Effector memory CD8-positive, alpha-beta T cell (primary cell): ENCODE measurements around the gene YIPF7.

Experiments
- ATAC-seq: fragments of 150-1000 bp; cut with Tn5 transposase; replicated peaks from 2 replicates; pipeline ENCODE4 v1.10.0; 2021; ENCODE audit warnings: mild to moderate bottlenecking, moderate library complexity
- DNase-seq, 3 experiments: peaks; one replicate each; pipeline ENCODE4 v3.0.0; 2021
- H3K27ac Mint-ChIP-seq, 2 donors: one replicate each; pipeline ENCODE4 v1.8.0; 2022; ENCODE audit warnings: mild to moderate bottlenecking in 2 of 2, mixed read lengths in 2 of 2, moderate library complexity in 2 of 2
- H3K27me3 Mint-ChIP-seq, 2 donors: one replicate each; pipeline ENCODE4 v1.8.0; 2022; ENCODE audit warnings: mixed read lengths in 2 of 2
- H3K36me3 Mint-ChIP-seq: one replicate; pipeline ENCODE4 v1.8.0; 2022; ENCODE audit warnings: mild to moderate bottlenecking, moderate library complexity, mixed read lengths; ENCODE audit not compliant: insufficient read depth
- H3K4me1 Mint-ChIP-seq, 2 donors: one replicate each; pipeline ENCODE4 v1.8.0; 2022; ENCODE audit warnings: low read depth in 2 of 2, mixed read lengths in 2 of 2
- H3K4me3 Mint-ChIP-seq, 2 donors: one replicate each; pipeline ENCODE4 v1.8.0; 2022; ENCODE audit warnings: mild to moderate bottlenecking in 2 of 2, mixed read lengths in 2 of 2, moderate library complexity in 2 of 2
- H3K9me3 Mint-ChIP-seq, 2 donors: one replicate each; pipeline ENCODE4 v1.8.0; 2022; ENCODE audit warnings: mixed read lengths in 2 of 2
- total RNA-seq, 9 experiments: gene quantifications; one replicate each; lab custom pipeline; 2026; lab: John Stamatoyannopoulos, UW

YIPF7 gene
- total RNA-seq: 0 to 0.21 (median 0.06) reads per million in 9 experiments

GRCh38 chr4:44651425-44651824 is at the start of gene YIPF7:
Gene YIPF7 (minus strand): TSS chr4:44651625. CDS start chr4:44650100, 1,525 bp downstream.
- DNase-seq (no peak), ATAC-seq (no peak)
- H3K4me3 Mint-ChIP-seq: no peak within 1 kb of the TSS
- no peaks in the 10 kb centered on the region for H3K4me1 Mint-ChIP-seq
- H3K27me3 Mint-ChIP-seq: peaks cover 9 to 16% of the 10 kb centered on the region in 2 donors
- no peak within 1 kb of the TSS for H3K27ac Mint-ChIP-seq
- no peaks in the 10 kb centered on the region for H3K9me3 Mint-ChIP-seq
- H3K36me3 Mint-ChIP-seq: no peaks in the 10 kb centered on the region

GRCh38 chr4:44701037-44701436 is 49.6 kb upstream of the YIPF7 start:
- Mint-ChIP-seq H3K4me3 (no peak overlapping the region), H3K36me3 (peaks cover 42% of the 10 kb centered on the region), H3K4me1 (peaks cover 2 to 4% of the 10 kb centered on the region in 2 donors), H3K9me3 (no peaks in the 10 kb centered on the region), H3K27me3 (no peaks in the 10 kb centered on the region), H3K27ac (peak overlapping the region; percentile 51 to 68)
- DNase-seq (no peak), ATAC-seq (no peak)

- Mint-ChIP-seq H3K27ac (peak overlapping the region in 1 of 2 donors; percentile 68), H3K4me3 (no peak overlapping the region), H3K9me3 (no peaks in the 10 kb centered on the region), H3K4me1 (peaks cover 2 to 4% of the 10 kb centered on the region in 2 donors), H3K27me3 (no peaks in the 10 kb centered on the region), H3K36me3 (peaks cover 45% of the 10 kb centered on the region)
- DNase-seq: no peak
- no peak for ATAC-seq
Measured at GRCh38 chr4:44700427-44700826, 49.0 kb upstream of the YIPF7 start.

GRCh38 chr4:44684648-44685047 is 33.2 kb upstream of the YIPF7 start:
- Mint-ChIP-seq H3K27ac (peak overlapping the region in 1 of 2 donors; percentile 61), H3K27me3 (no peaks in the 10 kb centered on the region), H3K36me3 (peaks cover 61% of the 10 kb centered on the region), H3K4me3 (no peak overlapping the region), H3K4me1 (peaks cover 4 to 18% of the 10 kb centered on the region in 2 donors), H3K9me3 (no peaks in the 10 kb centered on the region)
- no peak for DNase-seq
- ATAC-seq: no peak

- ATAC-seq (peak; percentile 2), DNase-seq (no peak)
- no peaks in the 10 kb centered on the region for H3K27me3 Mint-ChIP-seq
- peaks cover 10 to 17% of the 10 kb centered on the region in 2 donors for H3K4me1 Mint-ChIP-seq
- H3K27ac Mint-ChIP-seq: peak overlapping the region; percentile 98 to 99
- H3K36me3 Mint-ChIP-seq: peaks cover 22% of the 10 kb centered on the region
- peak overlapping the region; percentile 91 to 94 for H3K4me3 Mint-ChIP-seq
- no peaks in the 10 kb centered on the region for H3K9me3 Mint-ChIP-seq
Measured at GRCh38 chr4:44679060-44679459, 27.6 kb upstream of the YIPF7 start.

- peaks cover 10 to 17% of the 10 kb centered on the region in 2 donors for H3K4me1 Mint-ChIP-seq
- no peaks in the 10 kb centered on the region for H3K27me3 Mint-ChIP-seq
- H3K4me3 Mint-ChIP-seq: peak within 1 kb of the TSS; percentile 91 to 94
- peaks cover 20% of the 10 kb centered on the region for H3K36me3 Mint-ChIP-seq
- H3K27ac Mint-ChIP-seq: peak within 1 kb of the TSS; percentile 98 to 99
- H3K9me3 Mint-ChIP-seq: no peaks in the 10 kb centered on the region
- peak; percentile 90 for ATAC-seq
- peak; percentile 82 to 90 (median 85) for DNase-seq
Measured at GRCh38 chr4:44678094-44679041, 26.9 kb upstream of the YIPF7 start, which contains the start of gene GUF1. Gene GUF1 (plus strand): TSS chr4:44678420. CDS start chr4:44678623, 203 bp downstream.

- Mint-ChIP-seq H3K27ac (no peak overlapping the region), H3K4me1 (peaks cover 10 to 11% of the 10 kb centered on the region in 2 donors), H3K36me3 (peaks cover 10% of the 10 kb centered on the region), H3K4me3 (no peak overlapping the region), H3K9me3 (no peaks in the 10 kb centered on the region), H3K27me3 (peaks cover 5 to 20% of the 10 kb centered on the region in 2 donors)
- no peak for ATAC-seq
- no peak for DNase-seq
Measured at GRCh38 chr4:44675366-44675765, 23.9 kb upstream of the YIPF7 start.

- Mint-ChIP-seq H3K27ac (no peak overlapping the region), H3K4me3 (no peak overlapping the region), H3K4me1 (peaks cover 10% of the 10 kb centered on the region in 2 donors), H3K27me3 (peaks cover 11 to 29% of the 10 kb centered on the region in 2 donors), H3K36me3 (peaks cover 10% of the 10 kb centered on the region), H3K9me3 (no peaks in the 10 kb centered on the region)
- DNase-seq: no peak
- ATAC-seq: no peak
Measured at GRCh38 chr4:44674471-44674870, 23.0 kb upstream of the YIPF7 start.

GRCh38 chr4:44671636-44672035 is 20.2 kb upstream of the YIPF7 start:
- H3K27ac Mint-ChIP-seq: no peak overlapping the region
- DNase-seq (no peak), ATAC-seq (no peak)
- H3K36me3 Mint-ChIP-seq: no peaks in the 10 kb centered on the region
- no peak overlapping the region for H3K4me3 Mint-ChIP-seq
- H3K9me3 Mint-ChIP-seq: no peaks in the 10 kb centered on the region
- no peaks in the 10 kb centered on the region for H3K4me1 Mint-ChIP-seq
- peaks cover 31 to 48% of the 10 kb centered on the region in 2 donors for H3K27me3 Mint-ChIP-seq

GRCh38 chr4:44670506-44671199 is 19.2 kb upstream of the YIPF7 start:
- no peak overlapping the region for H3K27ac Mint-ChIP-seq
- no peaks in the 10 kb centered on the region for H3K36me3 Mint-ChIP-seq
- DNase-seq (no peak), ATAC-seq (no peak)
- H3K9me3 Mint-ChIP-seq: no peaks in the 10 kb centered on the region
- peaks cover 31 to 48% of the 10 kb centered on the region in 2 donors for H3K27me3 Mint-ChIP-seq
- no peak overlapping the region for H3K4me3 Mint-ChIP-seq
- H3K4me1 Mint-ChIP-seq: no peaks in the 10 kb centered on the region

- Mint-ChIP-seq H3K9me3 (no peaks in the 10 kb centered on the region), H3K27ac (no peak overlapping the region), H3K27me3 (peaks cover 31 to 48% of the 10 kb centered on the region in 2 donors), H3K4me3 (no peak overlapping the region), H3K36me3 (no peaks in the 10 kb centered on the region), H3K4me1 (no peaks in the 10 kb centered on the region)
- DNase-seq: no peak
- ATAC-seq: no peak
Measured at GRCh38 chr4:44668526-44668925, 17.1 kb upstream of the YIPF7 start.

GRCh38 chr4:44663539-44664263 is 12.3 kb upstream of the YIPF7 start:
- no peaks in the 10 kb centered on the region for H3K9me3 Mint-ChIP-seq
- no peak overlapping the region for H3K4me3 Mint-ChIP-seq
- peaks cover 11 to 13% of the 10 kb centered on the region in 2 donors for H3K27me3 Mint-ChIP-seq
- no peak for ATAC-seq
- H3K4me1 Mint-ChIP-seq: peaks cover 2 to 5% of the 10 kb centered on the region in 2 donors
- DNase-seq: peak in 1 of 3 experiments; percentile 0
- H3K36me3 Mint-ChIP-seq: no peaks in the 10 kb centered on the region
- H3K27ac Mint-ChIP-seq: no peak overlapping the region

GRCh38 chr4:44662623-44663005 is 11.2 kb upstream of the YIPF7 start:
- H3K36me3 Mint-ChIP-seq: no peaks in the 10 kb centered on the region
- H3K27ac Mint-ChIP-seq: no peak overlapping the region
- H3K27me3 Mint-ChIP-seq: peaks cover 6 to 10% of the 10 kb centered on the region in 2 donors
- DNase-seq (no peak), ATAC-seq (no peak)
- H3K4me1 Mint-ChIP-seq: peaks cover 2 to 5% of the 10 kb centered on the region in 2 donors
- H3K9me3 Mint-ChIP-seq: no peaks in the 10 kb centered on the region
- no peak overlapping the region for H3K4me3 Mint-ChIP-seq
